GM12878 (cell line): ENCODE measurements around the gene GKN2.

Source experiments
- CEBPB ChIP-seq, 2 experiments: fragments of 150-350 bp in 1 of 2; IDR thresholded peaks; 2 replicates each; pipeline ENCODE4 v1.6.1; 2012 to 2014; ENCODE audit warnings: low read depth in 2 of 2, low read length in 2 of 2, borderline replicate concordance in 1 of 2, inconsistent platforms in 1 of 2
- CHD4 ChIP-seq: fragments of 200-600 bp; sonication (generic); IDR thresholded peaks from 2 replicates; pipeline ENCODE4 v1.6.1; 2016; ENCODE audit warnings: mild to moderate bottlenecking
- CREM ChIP-seq: IDR thresholded peaks from 2 replicates; pipeline ENCODE4 v1.6.1; 2014; ENCODE audit warnings: antibody characterized with exemption, low read depth
- CTCF ChIP-seq, 3 experiments: IDR thresholded peaks in 2 of 3; conservative IDR thresholded peaks in 1 of 3; 2 replicates each; pipeline ENCODE4 v1.5.1; 2011; ENCODE audit warnings: low read depth in 3 of 3, low read length in 3 of 3, mild to moderate bottlenecking in 3 of 3, control low read depth in 2 of 3, moderate library complexity in 2 of 3, inconsistent platforms in 1 of 3, mixed read lengths in 1 of 3; ENCODE audit not compliant: control insufficient read depth in 2 of 3, insufficient read depth in 1 of 3; ENCODE audit errors: extremely low read depth in 1 of 3
- EED ChIP-seq: sonication (generic); IDR thresholded peaks from 2 replicates; pipeline ENCODE4 v1.6.1; 2016; ENCODE audit warnings: antibody characterized with exemption, low read depth
- EZH2 ChIP-seq: IDR thresholded peaks from 2 replicates; pipeline ENCODE4 v1.6.1; 2012; ENCODE audit warnings: low read depth, mild to moderate bottlenecking, control low read depth, inconsistent platforms, low read length, borderline replicate concordance; ENCODE audit not compliant: control insufficient read depth
- MYC ChIP-seq: IDR thresholded peaks from 2 replicates; pipeline ENCODE4 v1.6.1; 2011; ENCODE audit warnings: mild to moderate bottlenecking, low read length, moderate library complexity, inconsistent platforms; ENCODE audit not compliant: insufficient read depth, insufficient replicate concordance, insufficient read length, severe bottlenecking
- RCOR1 ChIP-seq: conservative IDR thresholded peaks from 2 replicates; pipeline ENCODE4 v1.6.1; 2012; ENCODE audit warnings: low read depth, low read length, improper control_type of control experiment
- SPI1 ChIP-seq: IDR thresholded peaks from 2 replicates; pipeline ENCODE4 v1.6.1; 2011; ENCODE audit warnings: low read depth, mild to moderate bottlenecking, low read length, moderate library complexity, borderline replicate concordance; ENCODE audit not compliant: insufficient read depth
- TAF1 ChIP-seq: IDR thresholded peaks from 2 replicates; pipeline ENCODE4 v1.6.1; 2011; ENCODE audit warnings: mild to moderate bottlenecking, low read depth, low read length, borderline replicate concordance
- TARDBP ChIP-seq: IDR thresholded peaks from 2 replicates; pipeline ENCODE4 v1.6.1; 2016; ENCODE audit warnings: borderline replicate concordance
- TCF12 ChIP-seq: IDR thresholded peaks from 2 replicates; pipeline ENCODE4 v1.6.1; 2011; ENCODE audit warnings: low read depth, mild to moderate bottlenecking, low read length
- ZBED1 ChIP-seq: IDR thresholded peaks from 2 replicates; pipeline ENCODE4 v1.6.1; 2016; ENCODE audit warnings: borderline replicate concordance
- ZBTB33 ChIP-seq: fragments of 450-650 bp; IDR thresholded peaks from 2 replicates; pipeline ENCODE4 v1.6.1; 2017; ENCODE audit warnings: mild to moderate bottlenecking

DNA sequence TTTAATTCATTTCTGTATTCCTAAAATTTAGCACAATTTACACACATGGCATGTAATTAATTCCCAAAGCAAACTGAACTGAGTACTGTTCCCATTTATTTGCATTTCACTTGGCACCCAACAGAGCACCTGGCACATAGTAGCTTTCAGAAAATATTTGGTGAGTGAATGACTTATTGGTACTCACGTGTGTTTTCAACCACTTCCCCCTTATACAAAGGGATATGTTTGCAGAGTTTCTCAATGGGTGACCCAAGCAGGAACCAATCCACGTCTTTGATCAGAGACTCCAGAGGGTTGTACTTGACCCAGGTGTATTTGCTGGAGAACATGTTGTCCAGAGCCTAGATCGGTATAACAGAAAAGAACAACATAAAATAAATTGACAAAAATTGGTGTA is 6.6 kb downstream of the GKN2 start:
- no peak for TF ChIP-seq ZBED1
- no peak for TF ChIP-seq MYC
- no peak for TF ChIP-seq CREM
- TF ChIP-seq SPI1, result no peak
- TF ChIP-seq CTCF (IDR thresholded peaks at IDR 0.05 in 2 of 3, conservative IDR thresholded peaks at IDR 0.05 in 1 of 3; ENCODE audit: control insufficient read depth in 2 of 3, extremely low read depth in 1 of 3, insufficient read depth in 1 of 3, low read depth in 3 of 3, low read length in 3 of 3), result no peak
- TF ChIP-seq EED, result no peak
- TF ChIP-seq TARDBP, result no peak
- no peak for TF ChIP-seq ZBTB33
- no peak for TF ChIP-seq CEBPB (IDR thresholded peaks at IDR 0.05; ENCODE audit: borderline replicate concordance in 1 of 2, low read depth in 2 of 2, low read length in 2 of 2)
- TF ChIP-seq EZH2, result no peak
- TF ChIP-seq TAF1, result no peak
- no peak for TF ChIP-seq TCF12
- TF ChIP-seq RCOR1, result no peak
- TF ChIP-seq CHD4, result no peak
